OCI-LY7 (cell line): ENCODE measurements around the gene CHST8.

Source experiments
- CTCF ChIP-seq: fragments of 200-600 bp; sonication (generic); conservative IDR thresholded peaks from 2 replicates; pipeline ENCODE4 v1.5.1; 2014; ENCODE audit warnings: mild to moderate bottlenecking, antibody characterized with exemption, low read length, moderate library complexity, mixed read lengths
- EZH2phosphoT487 ChIP-seq: fragments of 200-600 bp; sonication (generic); IDR thresholded peaks from 2 replicates; pipeline ENCODE4 v1.6.1; 2018; ENCODE audit warnings: low read depth, borderline replicate concordance, mild to moderate bottlenecking, mixed run types, antibody characterized with exemption, low read length, moderate library complexity, mixed read lengths

DNA sequence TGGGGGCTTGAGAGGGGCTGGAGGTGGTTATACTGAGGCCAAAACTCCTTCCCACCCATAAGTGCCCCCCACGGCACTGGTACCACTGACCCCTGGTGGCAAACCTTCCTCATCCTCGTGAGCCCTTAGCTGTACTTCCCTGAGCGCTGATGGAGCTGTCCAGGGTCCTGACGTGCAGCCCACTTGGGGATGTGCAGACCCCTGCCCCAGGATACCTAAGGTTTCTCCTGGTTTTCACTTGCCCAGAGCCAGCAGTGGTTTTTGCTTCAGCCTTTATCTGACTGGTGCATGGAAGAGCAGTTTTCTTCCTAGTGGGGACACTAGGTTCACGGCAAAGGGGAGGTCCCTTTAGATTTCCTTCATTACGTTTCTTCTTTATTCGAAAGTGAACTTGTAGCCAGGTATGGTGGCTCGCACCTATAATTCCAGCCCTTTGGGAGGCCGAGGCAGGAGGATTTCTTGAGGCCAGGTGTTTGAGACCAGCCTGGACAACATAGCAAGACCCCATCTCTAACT is 146.2 kb downstream of the CHST8 start:
- TF ChIP-seq CTCF (no peak; the same call in 1 of the 2 replicates), EZH2phosphoT487 (no peak)
